C4-2B (cell line): ENCODE results near the gene NAALADL1.
A peak's percentile ranks its signal among the peaks of the same experiment; 100 is the strongest.

Experiments used
- H3K27ac ChIP-seq: fragments of 450-650 bp; 2 replicates; pipeline ENCODE4 v1.5.1; 2017
- CTCF ChIP-seq: fragments of 450-650 bp; conservative IDR thresholded peaks from 2 replicates; pipeline ENCODE4 v1.5.1; 2017; ENCODE audit warnings: mild to moderate bottlenecking
- ZFX ChIP-seq: fragments of 450-650 bp; IDR thresholded peaks from 2 replicates; pipeline ENCODE4 v1.6.1; 2017

NAALADL1 gene

GRCh38 chr11:65086809-65087208, 28.5 kb upstream of the NAALADL1 start:
- no peak for TF ChIP-seq CTCF
- TF ChIP-seq ZFX = no peak
- no peak overlapping the region for H3K27ac ChIP-seq

- no peak for TF ChIP-seq ZFX
- no peak for TF ChIP-seq CTCF
- no peak overlapping the region; the same call in 1 of the 2 replicates for H3K27ac ChIP-seq
Observed at GRCh38 chr11:65085446-65085845, 27.1 kb upstream of the NAALADL1 start.

GRCh38 chr11:65084598-65085375, 26.4 kb upstream of the NAALADL1 start:
- TF ChIP-seq ZFX (no peak), CTCF (no peak)
- H3K27ac ChIP-seq = peak overlapping the region; percentile 91

GRCh38 chr11:65083834-65084597, 25.7 kb upstream of the NAALADL1 start, which contains the start of the genes CDCA5 and ZFPL1:
CDCA5 (minus strand) TSS chr11:65084040; CDS start chr11:65083978, 62 bp downstream.
ZFPL1 (plus strand) TSS chr11:65084222; CDS start chr11:65084699, 477 bp downstream.
- TF ChIP-seq CTCF (no peak), ZFX (peak; percentile 53; the same call in 1 of the 2 replicates)
- H3K27ac ChIP-seq = peak within 1 kb of the TSS; percentile 91

- TF ChIP-seq ZFX = no peak
- no peak for TF ChIP-seq CTCF
Observed at GRCh38 chr11:65083134-65083833, 24.9 kb upstream of the NAALADL1 start.

GRCh38 chr11:65078786-65079342, 20.5 kb upstream of the NAALADL1 start:
- no peak overlapping the region for H3K27ac ChIP-seq

More at GRCh38 chr11:65083134-65083833, 24.9 kb upstream of the NAALADL1 start:
- H3K27ac ChIP-seq = peak overlapping the region; percentile 91

More at GRCh38 chr11:65078786-65079342, 20.5 kb upstream of the NAALADL1 start:
- no peak for TF ChIP-seq ZFX
- no peak for TF ChIP-seq CTCF
